Lung (tissue), 12 donors: ENCODE measurements around the gene SLC35D3. TPM values are rescaled to one million over a fixed set of nuclear protein-coding genes. Genes with fewer than 3 reads are reported as not detected.
"Not testable (repeated sequence)": the region's sequence is repeated elsewhere in the genome, so short reads cannot be mapped to it uniquely, and the experiment has no call there.

Experiments used
- ATAC-seq: fragments of 200-7000 bp; cut with Tn5 transposase; one replicate; pipeline ENCODE4 v1.9.1; 2020; ENCODE audit warnings: moderate number of reproducible peaks; ENCODE audit not compliant: insufficient read depth, low FRiP score
- DNase-seq, 3 donors: peaks; one replicate each; pipeline ENCODE4 v3.0.0-alpha.2; 2013 to 2017
- H3K27ac ChIP-seq, 2 donors: one replicate each; pipeline ENCODE4 v1.5.1; 2013; ENCODE audit warnings: mild to moderate bottlenecking in 2 of 2, moderate library complexity in 2 of 2, control low read depth in 1 of 2, inconsistent platforms in 1 of 2, low read depth in 1 of 2, low read length in 1 of 2
- H3K27me3 ChIP-seq, 3 donors: one replicate each; pipeline ENCODE4 v1.5.1; 2013; ENCODE audit warnings: low read length in 2 of 3; ENCODE audit not compliant: control insufficient read depth in 3 of 3, insufficient read depth in 3 of 3
- H3K36me3 ChIP-seq, 4 donors: one replicate each; pipeline ENCODE4 v1.5.1; 2013; ENCODE audit warnings: low read length in 4 of 4, mild to moderate bottlenecking in 1 of 4, moderate library complexity in 1 of 4; ENCODE audit not compliant: control insufficient read depth in 4 of 4, insufficient read depth in 4 of 4
- H3K4me1 ChIP-seq, 5 donors: one replicate each; pipeline ENCODE4 v1.5.1; 2013; ENCODE audit warnings: low read length in 5 of 5, mild to moderate bottlenecking in 2 of 5, moderate library complexity in 1 of 5; ENCODE audit not compliant: control insufficient read depth in 5 of 5, insufficient read depth in 5 of 5
- H3K4me3 ChIP-seq: one replicate; pipeline ENCODE4 v1.5.1; 2013; ENCODE audit warnings: mild to moderate bottlenecking, control low read depth, moderate library complexity
- H3K9ac ChIP-seq, 2 donors: one replicate each; pipeline ENCODE4 v1.5.1; 2013; ENCODE audit warnings: low read length in 2 of 2, control low read depth in 1 of 2; ENCODE audit not compliant: insufficient read depth in 1 of 2
- H3K9me3 ChIP-seq, 4 donors: one replicate each; pipeline ENCODE4 v1.5.1; 2013; ENCODE audit warnings: low read length in 3 of 4, mild to moderate bottlenecking in 1 of 4, moderate library complexity in 1 of 4; ENCODE audit not compliant: control insufficient read depth in 4 of 4, insufficient read depth in 3 of 4
- CTCF ChIP-seq: IDR thresholded peaks from 2 replicates; pipeline ENCODE4 v1.5.1; 2012; ENCODE audit warnings: mild to moderate bottlenecking; ENCODE audit errors: control extremely low read depth, extremely low read depth
- WGBS, 2 donors: extraction: QIAGEN DNeasy Blood & Tissue Kit; methylation state at CpG; one replicate each; pipeline ENCODE4 v1.1.7; 2013; 5-methylcytosine and 5-hydroxymethylcytosine counted together
- polyA plus RNA-seq, 2 donors: library from polyadenylated mRNA; stranded (reverse); fragments of 200-250 nt; gene quantifications; one replicate each; pipeline ENCODE4 v1.2.1, GENCODE V29; 2013
- total RNA-seq, 2 donors: library from RNA; depleted of rRNA in 1 of 2; stranded (reverse); fragments of >200 nt in 1 of 2; gene quantifications; one replicate each; pipeline ENCODE4 v1.2.1, GENCODE V29; 2014 to 2021
- donor health status: control.
- donor health status: control.
- donor health status: Bipolar disorder and iron deficiency.
- donor health status: healthy.
- donor health status: DM: yes; HTN: yes; CAD: no.

The SLC35D3 gene
- total and polyA plus RNA-seq, 4 donors = 0.03 to 0.54 (median 0.09) TPM; not detected in 1

GRCh38 chr6:136945711-136946121 lies 23.6 kb downstream of the SLC35D3 start:
- no peak overlapping the region for H3K27ac ChIP-seq
- no peak overlapping the region for H3K4me3 ChIP-seq
- DNase-seq (no peak), ATAC-seq (no peak)
- no peak for TF ChIP-seq CTCF
- no peak overlapping the region for H3K9ac ChIP-seq
- no peaks in the 10 kb centered on the region for H3K9me3 ChIP-seq
- 90 to 93% methylated on average over 4 of the region's 4 CpGs for WGBS, 2 donors
- H3K27me3 ChIP-seq = no peaks in the 10 kb centered on the region
- H3K4me1 ChIP-seq = peaks cover 0 to 6% (median 0%) of the 10 kb centered on the region in 5 donors
- H3K36me3 ChIP-seq = no peaks in the 10 kb centered on the region

GRCh38 chr6:136947037-136947436 lies 24.9 kb downstream of the SLC35D3 start:
- no peak for TF ChIP-seq CTCF
- ATAC-seq (no peak), DNase-seq (no peak)
- Histone ChIP-seq H3K9me3 (no peaks in the 10 kb centered on the region), H3K36me3 (no peaks in the 10 kb centered on the region), H3K4me1 (peaks cover 0 to 8% (median 0%) of the 10 kb centered on the region in 5 donors), H3K4me3 (no peak overlapping the region), H3K9ac (no peak overlapping the region), H3K27me3 (no peaks in the 10 kb centered on the region), H3K27ac (no peak overlapping the region)
- WGBS, 2 donors = 71 to 72% methylated on average over 9 of the region's 9 CpGs

- H3K27ac ChIP-seq, ATAC-seq, DNase-seq, H3K9me3 ChIP-seq, H3K9ac ChIP-seq, H3K4me3 ChIP-seq, H3K27me3 ChIP-seq, H3K36me3 ChIP-seq, H3K4me1 ChIP-seq: not testable (repeated sequence)
- 92 to 96% methylated on average over 3 of the region's 3 CpGs for WGBS, 2 donors
Measured at GRCh38 chr6:136949957-136950356, 27.9 kb downstream of the SLC35D3 start.

GRCh38 chr6:136950436-136951126 lies 28.5 kb downstream of the SLC35D3 start:
- H3K9me3 ChIP-seq = no peaks in the 10 kb centered on the region
- H3K36me3 ChIP-seq = no peaks in the 10 kb centered on the region
- H3K27me3 ChIP-seq = no peaks in the 10 kb centered on the region
- no peak overlapping the region for H3K9ac ChIP-seq
- no peak for TF ChIP-seq CTCF
- DNase-seq (peak; percentile 30 to 85 (median 74)), ATAC-seq (no peak)
- H3K4me1 ChIP-seq = peaks cover 0 to 8% (median 0%) of the 10 kb centered on the region in 5 donors
- no peak overlapping the region for H3K4me3 ChIP-seq
- H3K27ac ChIP-seq = no peak overlapping the region
- WGBS, 2 donors = 88 to 95% methylated on average over 4 of the region's 4 CpGs
